Subcutaneous adipose tissue (tissue), 4 donors: ENCODE data around the gene HEG1. TPM values are rescaled to one million over a fixed set of nuclear protein-coding genes. Genes with fewer than 3 reads are reported as not detected.

ENCODE experiments used
- total RNA-seq, 4 donors: library from RNA; depleted of rRNA; stranded (reverse); fragments of >200 nt; gene quantifications; one replicate each; pipeline ENCODE4 v1.1.0, GENCODE V29; 2016
- TF ChIP-seq, protein P1 (sequence below): fragments of 450-650 bp; IDR thresholded peaks from one replicate; pipeline ENCODE4 v1.5.1; 2016; ENCODE audit warnings: low read depth, mild to moderate bottlenecking, control low read depth, antibody characterized with exemption, moderate library complexity

HEG1 gene
- total RNA-seq, 4 donors from 2014 or later: 26.7 to 72.5 (median 36.2) TPM

- TF ChIP-seq, protein P1, sequence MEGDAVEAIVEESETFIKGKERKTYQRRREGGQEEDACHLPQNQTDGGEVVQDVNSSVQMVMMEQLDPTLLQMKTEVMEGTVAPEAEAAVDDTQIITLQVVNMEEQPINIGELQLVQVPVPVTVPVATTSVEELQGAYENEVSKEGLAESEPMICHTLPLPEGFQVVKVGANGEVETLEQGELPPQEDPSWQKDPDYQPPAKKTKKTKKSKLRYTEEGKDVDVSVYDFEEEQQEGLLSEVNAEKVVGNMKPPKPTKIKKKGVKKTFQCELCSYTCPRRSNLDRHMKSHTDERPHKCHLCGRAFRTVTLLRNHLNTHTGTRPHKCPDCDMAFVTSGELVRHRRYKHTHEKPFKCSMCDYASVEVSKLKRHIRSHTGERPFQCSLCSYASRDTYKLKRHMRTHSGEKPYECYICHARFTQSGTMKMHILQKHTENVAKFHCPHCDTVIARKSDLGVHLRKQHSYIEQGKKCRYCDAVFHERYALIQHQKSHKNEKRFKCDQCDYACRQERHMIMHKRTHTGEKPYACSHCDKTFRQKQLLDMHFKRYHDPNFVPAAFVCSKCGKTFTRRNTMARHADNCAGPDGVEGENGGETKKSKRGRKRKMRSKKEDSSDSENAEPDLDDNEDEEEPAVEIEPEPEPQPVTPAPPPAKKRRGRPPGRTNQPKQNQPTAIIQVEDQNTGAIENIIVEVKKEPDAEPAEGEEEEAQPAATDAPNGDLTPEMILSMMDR: no peak
These were observed 85.7 kb downstream of the HEG1 start for GRCh38 chr3:124969963-124970722.

DNA sequence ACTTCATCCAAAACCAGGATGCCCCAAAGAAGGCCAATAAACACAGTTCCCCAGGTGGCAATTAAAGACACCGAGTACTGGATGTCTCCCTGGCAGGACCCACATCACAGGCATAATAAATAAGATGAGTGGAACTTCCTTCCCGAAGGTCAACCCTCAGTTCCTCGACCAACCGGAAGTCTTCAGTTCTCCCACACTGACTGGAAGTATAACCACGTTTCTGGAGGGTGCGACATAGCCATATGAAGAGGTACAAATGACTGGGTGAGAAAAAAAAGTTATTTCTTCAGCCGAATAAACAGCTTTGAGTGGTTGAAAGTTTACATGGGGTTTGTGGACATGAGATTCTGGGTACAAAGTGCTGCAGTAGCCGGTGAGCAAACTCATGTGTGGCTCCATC lies 86.6 kb downstream of the HEG1 start:
- TF ChIP-seq, protein P1: no peak

- TF ChIP-seq, protein P1: no peak
These were observed 87.8 kb downstream of the HEG1 start for GRCh38 chr3:124967964-124968363.

DNA sequence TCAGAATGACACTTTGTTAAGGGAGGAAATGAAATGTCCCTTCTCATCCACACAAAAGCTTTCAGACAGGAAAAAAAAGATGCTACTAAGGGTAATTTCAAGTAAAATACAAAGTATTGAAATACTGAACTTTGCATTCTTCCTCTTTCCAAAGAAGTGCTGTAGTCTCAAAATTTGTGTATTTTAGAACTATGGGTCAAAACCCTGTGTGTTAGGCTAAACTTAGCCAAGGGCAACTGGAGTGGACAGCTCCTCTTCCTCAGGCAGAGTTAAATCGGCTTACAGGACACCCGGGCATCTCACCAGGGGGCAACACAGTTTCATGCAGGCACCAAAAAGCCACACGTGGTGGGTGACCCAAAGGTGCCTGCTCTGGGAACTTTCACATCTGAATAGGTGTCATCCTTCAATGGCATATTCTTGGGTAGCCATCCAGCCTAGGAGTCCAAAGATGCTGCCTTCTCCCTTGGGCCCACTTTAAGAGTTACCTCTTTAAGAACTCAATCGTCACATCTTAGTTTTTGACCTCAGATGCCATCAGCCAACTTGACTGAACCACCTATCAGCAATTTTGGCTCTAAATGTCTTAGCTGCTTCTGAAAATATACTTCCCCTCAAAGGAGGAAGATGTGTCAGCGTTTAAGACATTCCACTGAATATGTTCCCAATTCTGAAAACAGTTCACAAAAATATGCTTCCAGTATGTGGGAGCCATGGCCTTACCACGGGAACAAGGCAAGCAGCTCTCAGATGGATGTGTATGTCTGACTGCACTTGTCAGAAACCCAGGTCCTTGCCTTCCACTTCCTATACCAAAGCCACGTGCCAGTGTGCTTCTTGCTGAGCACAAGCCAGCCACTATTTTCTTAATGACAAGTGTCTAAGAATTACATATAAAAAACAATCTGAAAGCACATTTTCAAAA lies 89.0 kb downstream of the HEG1 start:
- TF ChIP-seq, protein P1: no peak

- TF ChIP-seq, protein P1: no peak
These were observed 90.4 kb downstream of the HEG1 start for GRCh38 chr3:124965413-124965812.

DNA sequence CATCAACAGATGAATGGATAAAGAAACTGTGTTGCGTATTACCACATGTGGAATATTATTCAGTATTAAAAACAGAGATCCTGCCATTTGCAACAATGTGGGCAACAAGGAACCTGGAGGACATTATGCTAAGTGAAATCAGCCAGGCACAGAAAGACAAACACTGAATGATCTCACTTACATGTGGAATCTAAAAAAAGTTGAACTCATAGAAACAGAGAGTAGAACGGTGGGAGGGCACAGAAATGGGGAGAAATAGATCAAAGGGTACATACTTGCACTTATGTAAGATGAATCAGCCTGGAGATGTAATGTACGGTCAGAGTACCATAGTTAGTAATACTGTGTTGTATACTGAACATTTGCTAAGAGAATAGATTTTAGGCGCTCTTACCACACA lies 91.4 kb downstream of the HEG1 start:
- TF ChIP-seq, protein P1: no peak

- TF ChIP-seq, protein P1: no peak
These were observed 92.0 kb downstream of the HEG1 start for GRCh38 chr3:124963755-124964154.
